Activated CD4-positive, alpha-beta T cell treated with anti-CD3 and anti-CD28 coated beads, Interleukin-10, Interleukin-2, amounts not matched to agents 100 ng/mL and 50 ng/mL, durations not matched to agents 16 hours and 8 hours (primary cell): ENCODE results near the gene ATP2B2.

ENCODE experiments used
- DNase-seq: peaks from one replicate; pipeline ENCODE4 v3.0.0-alpha.2; 2020

Gene ATP2B2

DNA sequence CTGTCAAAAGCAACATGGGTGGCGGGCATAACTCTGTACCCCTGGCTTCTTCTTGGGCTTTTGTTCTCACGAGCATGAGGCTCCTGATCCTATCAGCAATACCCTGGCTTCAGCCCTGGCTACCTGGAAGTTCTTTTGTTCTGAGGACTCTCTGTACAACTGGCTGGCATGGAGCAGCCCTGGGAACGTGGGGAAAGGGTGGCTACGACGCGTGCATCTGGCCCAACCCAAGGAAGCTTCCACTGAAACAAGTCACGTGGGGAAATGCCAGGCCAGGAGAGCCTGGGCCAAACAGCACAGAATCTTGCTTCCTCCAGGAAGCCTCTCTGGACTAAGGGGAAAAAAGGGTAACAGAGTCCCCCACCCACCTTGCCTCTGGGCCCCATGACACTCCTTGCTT, 22.7 kb upstream of the ATP2B2 start:
- DNase-seq: no peak

DNA sequence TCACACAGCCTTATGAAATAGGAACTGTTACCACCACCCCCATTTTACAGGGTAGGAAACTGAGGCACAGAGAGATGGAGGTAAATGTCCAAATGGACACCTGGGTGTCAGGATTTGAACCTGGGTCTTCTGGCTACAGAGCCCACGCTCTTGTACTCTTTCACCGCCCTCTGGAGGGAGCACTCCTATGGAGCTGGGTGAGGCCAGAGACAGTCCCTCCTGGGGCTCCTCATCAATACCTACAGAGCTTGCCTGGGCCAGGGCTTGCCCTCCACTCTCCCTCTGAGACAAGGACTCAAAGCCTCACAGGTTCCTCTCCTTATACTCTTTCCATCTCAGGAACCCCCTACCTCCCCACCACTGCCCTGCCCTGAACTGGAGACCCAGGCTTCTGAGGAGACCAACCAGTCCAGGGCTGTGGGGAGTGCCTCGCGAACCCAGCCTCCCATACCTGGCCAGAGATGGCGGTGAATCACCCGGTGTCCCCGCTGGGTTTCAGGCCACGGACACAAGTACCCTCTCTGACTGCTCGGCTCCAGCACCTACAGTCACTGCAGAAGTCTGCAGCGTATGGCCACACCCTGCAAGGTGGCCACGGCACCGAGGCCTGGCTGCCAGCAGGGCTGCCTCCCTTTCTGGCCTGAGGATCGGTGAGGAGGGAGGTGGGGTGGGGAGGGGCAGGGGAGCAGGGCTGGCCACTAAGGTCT, 22.1 kb upstream of the ATP2B2 start:
- DNase-seq: no peak

DNA sequence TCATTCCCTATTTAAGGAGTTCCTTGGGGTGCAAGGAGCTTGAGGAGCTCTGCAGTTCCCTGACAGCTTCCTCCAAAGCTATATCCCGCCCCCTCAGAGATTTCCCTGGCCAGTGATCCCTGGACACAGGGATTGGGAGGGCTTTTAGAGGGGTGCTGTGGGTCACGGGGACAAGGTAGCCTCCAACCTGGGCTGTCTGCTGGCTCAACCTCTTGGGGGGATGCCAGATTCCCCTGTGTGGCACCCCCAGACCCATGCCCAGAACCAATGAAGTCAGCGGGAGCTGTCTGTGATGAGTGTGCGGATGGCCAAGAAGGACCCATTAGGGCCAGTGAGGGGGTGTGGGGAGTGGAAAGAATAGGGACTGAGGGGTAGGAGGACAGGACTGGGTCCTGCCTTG, 21.0 kb upstream of the ATP2B2 start:
- DNase-seq: no peak

DNA sequence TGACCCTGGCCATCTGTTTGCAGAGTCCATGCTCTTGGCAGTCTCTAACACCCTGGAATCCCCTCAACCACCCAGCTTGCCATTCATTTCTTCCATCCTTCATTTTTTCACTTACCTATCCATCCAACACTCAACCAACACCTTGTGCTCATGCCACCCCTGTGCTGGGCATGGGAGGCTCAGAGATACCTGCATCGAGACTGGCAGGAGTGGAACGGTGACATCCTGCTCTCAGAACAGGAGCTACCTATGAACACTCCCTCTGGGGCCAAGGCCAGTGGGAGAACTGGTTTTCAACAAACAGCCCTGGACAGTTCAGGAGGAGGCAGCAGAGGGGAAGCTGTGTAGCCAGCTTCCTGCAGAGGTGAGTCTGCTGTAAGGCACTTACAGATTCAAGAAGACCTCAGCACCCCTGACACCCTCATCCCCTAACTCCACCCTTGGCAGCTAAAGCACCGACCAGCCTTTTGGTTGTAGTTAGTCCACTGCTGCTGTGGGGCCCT, 19.5 kb upstream of the ATP2B2 start:
- no peak for DNase-seq

DNA sequence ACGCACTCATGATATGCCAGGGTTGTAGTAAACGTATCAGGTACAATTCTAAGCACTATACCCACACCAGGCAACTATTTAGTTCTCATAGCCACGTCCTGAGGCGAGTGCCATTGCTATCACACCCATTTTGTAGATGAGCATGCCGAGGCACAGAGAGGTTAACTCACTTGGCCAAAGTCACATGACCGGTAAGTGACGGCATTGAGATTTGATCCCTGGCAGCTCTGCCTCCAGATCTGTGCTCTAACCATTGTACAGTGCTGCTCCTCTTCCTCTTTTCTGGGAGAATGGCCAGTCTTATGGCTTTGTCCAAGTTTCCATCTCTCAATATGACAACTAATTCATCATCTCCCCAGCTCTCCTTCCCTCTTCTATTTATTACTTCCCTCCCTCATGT, 18.9 kb upstream of the ATP2B2 start:
- DNase-seq: no peak

DNA sequence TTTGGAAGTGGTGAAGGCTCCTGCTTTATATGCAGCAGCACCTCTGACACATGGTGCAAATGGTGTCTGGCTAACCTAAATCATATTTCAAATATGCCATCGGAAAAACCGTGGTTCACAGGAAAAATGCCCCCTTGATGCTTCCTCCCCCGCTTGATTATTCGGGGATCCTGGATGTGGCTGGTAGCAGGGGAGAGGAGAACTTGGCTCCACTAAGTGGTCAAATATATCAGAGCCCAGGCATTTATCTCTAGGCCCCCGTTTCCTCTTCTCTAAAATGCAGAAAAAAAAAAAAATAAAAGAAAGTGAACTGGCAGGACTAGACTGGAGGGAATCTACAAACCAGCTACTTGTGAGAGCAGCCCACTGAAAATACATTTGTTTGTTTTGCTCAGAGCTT, 18.2 kb upstream of the ATP2B2 start:
- DNase-seq: no peak

DNA sequence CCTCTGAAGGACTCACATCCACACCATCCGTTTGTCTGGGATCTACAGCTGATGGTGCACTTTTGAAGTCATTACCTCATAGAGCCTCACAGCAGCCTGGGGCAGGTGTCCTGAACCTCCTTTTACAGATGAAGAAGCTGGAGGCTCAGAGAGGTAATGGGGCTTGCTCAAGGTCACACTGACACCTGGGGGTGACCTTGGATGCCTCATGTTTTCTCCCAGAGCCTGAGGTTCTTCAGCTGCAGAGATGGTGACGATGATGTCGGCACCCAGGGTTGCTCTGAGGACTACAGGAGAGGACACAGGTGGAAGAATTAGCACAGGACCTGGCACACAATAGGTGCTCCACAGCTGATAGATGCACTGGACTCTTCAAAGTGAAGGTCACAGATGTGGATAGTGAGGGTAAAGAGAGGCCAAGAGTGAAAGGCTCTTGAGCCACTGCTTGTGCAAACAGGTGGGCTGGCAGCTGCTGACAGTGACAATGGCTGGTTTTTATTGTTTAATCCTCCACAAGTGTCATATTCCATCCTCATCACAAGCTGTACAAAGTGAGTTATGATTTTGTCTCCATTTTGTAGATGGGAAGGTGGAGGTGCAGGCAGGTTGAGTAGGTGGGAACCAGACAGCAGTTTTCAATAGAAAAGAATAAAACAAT, 17.4 kb upstream of the ATP2B2 start:
- DNase-seq: no peak

DNA sequence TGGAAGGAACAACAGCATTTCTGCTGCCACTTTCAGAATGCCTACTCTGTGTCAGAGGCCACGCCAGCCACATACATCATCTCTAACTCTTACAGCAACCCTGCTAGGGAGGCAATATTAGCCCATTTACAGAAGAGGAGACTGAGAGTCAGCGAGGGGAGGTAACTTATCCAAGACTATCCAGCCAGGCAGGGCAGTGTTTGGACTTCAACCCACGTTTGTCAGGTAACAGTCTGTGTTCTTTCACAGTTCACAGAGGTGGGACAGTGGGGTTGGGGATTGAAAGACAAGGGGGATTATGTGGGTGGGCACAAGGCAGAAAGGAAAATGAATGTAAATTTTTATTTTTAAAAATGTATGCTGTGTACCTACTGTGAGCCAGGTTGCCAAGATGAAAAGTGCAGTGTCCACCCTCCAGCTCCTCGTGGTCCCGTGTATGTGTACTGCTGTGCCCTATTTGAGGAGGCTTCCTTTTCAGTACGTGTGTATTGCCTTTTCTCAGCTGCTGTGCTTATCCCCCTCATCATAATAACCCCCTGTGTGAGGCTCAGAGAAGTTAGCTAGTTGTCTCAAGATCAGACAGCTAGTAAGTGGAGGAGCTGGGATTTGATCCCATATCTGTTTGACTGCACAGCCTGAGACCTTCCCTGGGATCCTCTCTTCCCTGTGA, 16.5 kb upstream of the ATP2B2 start:
- DNase-seq: no peak

DNA sequence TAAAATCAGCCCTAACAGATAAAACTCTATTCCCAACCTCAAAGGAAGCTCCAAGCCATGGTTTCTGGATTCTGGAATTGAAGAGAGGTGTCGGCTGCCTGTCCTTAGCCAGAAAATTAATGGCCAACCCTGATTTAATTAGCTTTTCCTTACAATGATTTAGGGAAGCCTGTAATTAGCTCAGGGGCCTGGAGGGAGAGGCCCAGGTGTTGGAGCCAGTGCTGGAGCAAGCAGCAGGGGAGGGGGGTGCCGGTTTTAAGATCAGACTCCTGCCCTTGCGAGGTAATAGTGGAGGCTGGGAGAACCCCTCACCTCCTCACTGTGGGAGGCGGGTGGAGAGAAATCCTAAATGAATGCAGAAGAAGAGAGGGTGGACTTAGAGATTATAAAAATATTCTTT, 14.7 kb upstream of the ATP2B2 start:
- DNase-seq: no peak

DNA sequence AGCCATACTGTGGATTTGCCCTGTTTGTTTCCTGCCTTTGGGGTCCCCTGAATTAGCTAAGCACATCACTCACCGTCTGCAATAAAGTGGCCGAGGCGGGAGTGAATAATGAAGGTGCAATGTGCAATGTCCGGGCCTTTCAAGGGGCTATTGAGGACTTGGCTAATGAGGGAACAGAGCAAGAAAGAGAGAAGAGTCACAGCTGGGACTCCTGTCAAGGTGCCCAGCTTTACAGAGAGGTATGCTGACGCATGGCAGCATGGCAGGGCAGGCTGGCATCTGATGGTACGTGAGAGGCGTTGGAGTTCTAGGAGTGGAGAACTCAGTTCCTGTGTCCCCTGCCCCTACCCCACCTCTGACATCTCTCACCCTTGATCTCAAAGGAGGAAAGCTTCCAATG, 13.8 kb upstream of the ATP2B2 start:
- DNase-seq: no peak

DNA sequence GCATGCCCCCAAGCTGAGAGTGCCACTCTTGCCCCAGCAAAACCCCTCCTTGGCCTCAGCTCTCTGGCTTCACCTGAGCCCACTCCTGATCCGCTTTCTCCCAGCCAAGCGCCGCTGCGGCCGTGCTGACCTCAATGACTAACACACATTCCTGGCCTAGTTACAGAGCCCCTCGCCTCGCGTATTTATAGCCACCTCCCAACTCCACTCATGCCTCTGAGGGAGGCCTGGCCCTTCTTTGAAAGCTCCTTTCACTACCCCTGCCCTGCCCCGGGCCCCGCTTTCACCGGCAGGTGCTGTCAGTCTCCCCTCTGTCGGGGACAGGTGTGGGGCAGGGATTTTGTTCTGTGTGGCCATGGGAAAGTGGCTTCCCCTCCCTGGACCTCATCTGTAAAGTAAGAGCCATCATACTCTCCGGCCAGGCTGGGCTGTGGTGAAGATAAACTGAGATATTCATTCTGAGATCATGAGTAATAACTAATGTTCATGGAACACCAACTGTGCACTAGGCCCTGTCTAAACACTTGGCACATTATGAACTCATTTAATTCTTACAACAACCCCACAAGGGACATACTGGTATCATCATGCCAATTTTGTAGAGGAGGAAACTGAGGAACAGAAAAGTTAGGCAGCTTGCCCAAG, 13.2 kb upstream of the ATP2B2 start:
- peak; percentile 5 for DNase-seq

DNA sequence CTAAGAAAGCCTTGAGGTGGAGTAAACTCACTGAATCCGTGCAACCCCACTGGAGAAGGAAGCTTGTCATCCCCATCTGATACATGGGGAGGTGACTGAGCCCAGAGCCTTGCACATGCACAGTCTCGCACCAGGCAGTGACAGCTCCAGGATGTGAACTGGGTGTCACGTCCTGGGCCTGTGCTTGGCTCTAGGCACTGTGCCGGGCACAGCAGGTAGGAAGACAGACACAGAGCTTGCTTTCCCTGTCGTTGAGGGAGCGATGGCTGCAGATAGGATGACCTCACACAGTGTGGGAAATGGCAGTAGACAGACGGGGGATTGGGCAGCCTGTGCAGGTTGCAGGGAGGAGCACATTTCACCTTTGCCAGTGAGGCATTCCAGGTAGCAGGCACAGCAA, 12.2 kb upstream of the ATP2B2 start:
- no peak for DNase-seq

DNA sequence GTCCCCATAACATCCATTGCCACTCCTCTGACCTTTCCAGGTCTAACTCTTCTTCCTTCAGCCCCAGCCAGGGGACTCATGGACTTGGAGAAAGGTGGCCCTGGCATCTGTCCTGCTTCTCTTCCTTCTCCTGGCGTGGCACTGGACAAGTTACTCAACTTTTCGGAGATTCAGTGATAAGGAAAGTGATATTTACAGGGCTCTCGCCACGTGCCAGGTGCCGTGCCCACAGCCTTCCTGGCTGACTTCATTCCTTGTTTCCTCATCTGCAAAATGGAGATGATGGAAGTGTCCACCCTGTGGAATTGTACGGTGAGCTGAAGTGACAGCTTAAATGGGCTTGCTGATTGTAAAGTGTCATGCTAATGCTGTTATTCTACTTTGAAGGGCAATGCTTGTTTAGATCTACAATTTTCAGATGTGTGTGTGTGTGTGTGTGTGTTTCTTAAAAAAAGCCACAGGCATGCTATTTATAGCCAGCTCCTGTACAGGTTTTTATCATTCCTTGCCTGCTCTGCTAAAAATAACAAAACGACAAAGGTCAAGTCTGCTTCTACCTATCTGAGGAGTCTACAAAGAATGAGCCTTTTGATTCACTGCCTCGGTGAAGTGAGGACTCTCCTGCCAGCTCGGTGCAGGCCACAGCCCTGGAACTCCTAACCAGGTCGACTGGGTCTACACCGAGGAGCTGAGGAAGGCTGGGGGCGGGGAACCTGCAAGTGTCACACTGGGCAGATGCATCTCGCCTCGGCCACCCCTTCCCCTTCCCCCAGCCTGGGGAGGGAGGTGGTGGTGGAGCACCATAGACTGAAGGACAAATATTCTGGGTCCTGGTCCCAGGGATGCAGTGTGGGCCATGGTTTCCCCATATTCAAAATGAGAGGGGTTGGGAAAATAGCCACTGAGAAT, 11.4 kb upstream of the ATP2B2 start:
- DNase-seq: no peak

DNA sequence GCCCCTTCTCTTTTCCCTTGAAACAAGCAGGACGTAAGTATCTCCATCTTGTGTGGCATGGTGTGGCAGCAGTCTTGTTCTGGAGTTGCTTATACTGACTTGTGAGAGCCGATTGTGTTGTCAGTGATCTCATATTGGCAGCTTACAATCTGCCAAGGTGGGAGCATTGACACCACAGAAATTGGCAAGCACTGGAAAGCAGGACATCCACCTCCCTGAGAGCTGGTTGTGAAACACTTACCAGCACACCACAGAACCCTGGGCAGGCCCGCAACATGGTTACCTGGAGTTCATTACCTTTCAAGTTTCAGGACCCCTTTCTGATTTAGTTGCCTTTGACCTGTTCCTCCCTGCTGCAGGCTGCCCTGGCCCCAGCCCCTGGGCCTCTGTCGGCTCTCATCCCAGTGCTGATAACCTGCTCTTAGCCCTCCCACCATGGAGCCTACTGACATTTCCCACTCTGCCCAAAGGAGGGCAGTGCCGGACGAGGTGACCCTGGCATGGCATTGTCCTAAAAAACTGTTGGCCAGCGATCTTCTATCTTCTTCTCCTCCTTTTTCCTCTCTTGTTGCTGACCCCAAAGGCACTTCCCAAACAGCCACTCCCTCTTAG, 10.6 kb upstream of the ATP2B2 start:
- DNase-seq: no peak

DNA sequence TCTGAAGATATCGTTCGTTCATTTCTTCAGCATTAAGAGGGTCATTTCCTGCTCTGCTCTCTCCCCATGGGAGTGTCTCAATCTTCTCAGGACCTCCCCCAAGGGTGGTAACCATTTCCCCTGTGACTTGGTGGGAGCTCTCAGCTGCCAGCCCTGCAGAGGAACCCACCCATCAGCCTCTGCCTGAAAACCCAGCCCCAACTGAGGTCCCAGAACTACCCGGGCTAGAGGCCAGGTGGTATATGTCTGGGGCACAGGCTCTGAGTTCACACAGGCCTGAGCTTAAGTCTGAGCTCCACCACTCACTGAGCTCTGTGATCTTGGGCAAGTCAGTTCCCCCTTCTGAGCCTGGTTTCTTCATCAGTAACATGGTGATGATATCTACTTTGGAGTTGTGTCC, 10.0 kb upstream of the ATP2B2 start:
- no peak for DNase-seq

DNA sequence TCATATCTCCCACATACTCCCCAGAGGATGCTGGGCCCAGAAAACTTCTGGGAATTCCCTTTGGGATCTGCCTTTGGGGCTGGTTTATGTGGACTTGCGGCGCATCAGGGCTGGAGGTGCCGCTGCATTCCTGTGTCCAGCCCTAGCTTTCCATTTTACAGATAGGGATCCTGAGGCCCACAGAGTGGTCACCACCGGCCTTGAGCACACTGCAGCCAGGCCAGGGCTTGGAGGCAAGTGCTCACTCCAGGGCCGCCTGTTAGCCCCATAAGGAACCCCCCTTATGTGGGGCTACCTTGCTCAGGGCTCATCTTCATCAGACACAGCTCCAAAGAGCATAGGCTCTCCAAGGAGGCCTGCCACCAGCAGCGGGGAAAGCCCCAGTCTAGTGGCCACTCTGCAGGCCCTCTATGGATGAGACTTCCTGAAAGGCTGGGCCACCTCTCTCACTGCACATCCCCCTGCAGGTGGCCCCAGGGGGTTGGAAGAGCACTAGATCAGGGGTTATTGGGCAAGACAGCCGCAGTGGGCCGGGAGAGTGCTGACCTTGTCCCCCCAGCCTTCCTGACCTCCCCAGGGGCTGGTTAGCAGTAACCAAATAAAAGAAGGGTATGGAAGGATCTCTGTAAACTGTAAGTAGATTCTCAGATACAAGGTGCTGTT, 9.2 kb upstream of the ATP2B2 start:
- no peak for DNase-seq

DNA sequence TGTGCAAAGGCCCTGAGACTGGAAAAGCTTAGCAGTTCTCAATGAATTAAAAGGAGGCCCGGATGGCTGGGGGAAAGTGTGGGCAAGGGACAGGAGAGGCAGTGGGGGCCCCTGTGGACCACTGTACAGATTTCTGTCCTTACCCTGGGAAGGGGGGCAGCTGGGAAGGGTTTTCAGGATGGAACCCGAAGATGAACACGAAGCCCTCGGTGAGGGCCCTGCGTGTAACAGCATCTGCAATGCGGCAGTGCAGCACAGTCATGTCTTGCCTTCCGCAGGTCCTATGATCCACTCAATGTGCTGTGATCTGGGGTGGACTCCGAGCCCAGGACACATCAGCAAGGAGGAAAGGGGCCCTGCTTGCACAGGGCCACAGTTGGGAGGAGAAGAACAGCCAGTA, 7.9 kb upstream of the ATP2B2 start:
- no peak for DNase-seq

DNA sequence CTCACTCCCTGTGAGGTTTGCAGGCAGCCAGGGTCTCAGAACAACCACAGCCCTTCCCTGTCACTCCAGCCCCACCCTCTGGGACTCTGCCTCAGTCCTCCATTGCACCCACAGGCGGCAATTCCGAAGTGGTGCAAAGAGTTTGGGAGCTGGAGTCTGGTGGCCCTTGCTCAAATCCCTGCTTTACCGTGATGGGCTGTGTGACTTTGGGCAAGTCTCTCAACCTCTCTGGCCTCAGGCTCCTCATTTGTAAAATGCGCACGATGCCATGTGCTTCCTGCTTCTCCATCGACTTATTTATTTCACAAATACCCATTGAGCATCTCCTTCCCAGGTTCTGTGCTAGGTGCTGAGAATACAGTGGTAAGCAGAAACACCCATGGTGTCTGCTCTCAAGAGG, 7.3 kb upstream of the ATP2B2 start:
- DNase-seq: no peak

DNA sequence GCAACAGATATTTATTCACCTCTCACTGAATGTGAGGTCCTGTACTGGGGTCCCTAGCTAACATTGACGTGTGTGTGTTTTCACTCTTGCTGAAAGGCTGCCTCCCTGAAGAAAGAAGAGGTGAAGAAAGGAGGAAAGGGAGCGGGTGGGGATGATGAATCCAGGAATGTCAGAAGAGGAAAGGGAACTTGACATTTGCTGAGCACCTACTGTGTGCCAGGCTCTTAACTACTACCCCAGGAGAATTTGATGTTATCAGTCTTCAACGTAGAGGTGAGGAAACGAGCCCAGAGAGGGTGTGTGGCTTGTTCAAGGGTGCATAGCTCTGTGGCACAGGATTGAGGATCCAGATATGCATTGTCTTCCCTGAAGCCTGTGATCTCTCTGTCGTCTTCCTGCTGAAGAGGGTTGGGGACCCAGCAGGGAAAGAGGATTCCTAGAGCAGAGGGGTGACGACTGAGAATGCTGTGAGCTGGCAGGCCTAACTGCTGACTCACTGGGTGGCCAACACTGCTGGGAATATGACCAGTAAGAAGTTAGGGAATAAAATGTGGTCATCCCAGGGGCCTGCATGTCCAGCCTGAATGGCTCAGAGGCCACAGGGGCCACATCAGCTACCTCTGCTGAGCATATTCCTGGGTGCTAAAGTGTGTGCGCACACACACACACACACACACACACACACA, 6.6 kb upstream of the ATP2B2 start:
- DNase-seq: no peak

DNA sequence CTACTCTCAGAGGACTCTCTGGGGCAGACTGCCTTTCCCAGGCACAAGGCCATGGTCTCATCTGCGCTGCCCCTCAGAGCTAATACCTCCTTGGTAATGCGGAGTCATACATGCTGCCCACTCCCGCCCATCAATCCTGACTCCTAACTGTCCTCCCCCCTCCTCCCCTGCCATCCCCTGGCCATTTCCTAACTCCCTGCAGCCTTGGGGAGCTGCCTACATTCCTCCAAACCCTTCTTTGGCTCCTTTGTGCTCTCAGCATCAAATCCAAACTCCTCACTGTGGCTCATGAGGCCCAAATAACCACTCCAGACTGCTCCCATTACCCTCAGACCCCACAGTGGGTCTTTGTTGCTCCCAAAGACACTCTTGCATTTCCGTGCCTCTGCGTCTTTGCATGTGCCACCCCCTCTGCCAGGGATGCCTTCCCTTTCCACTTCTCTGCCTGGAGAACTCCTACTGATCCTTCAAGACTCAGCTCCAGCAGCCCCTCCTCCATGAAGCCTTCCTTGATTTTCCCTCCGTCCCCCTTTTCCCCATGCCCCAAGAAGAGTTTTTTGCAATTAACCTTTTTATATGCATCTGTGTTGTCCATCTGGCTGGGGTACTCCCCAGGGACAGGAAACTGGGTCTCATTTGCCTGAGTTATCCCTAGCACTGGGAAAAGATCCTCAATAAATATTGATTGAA, 5.5 kb upstream of the ATP2B2 start:
- DNase-seq: no peak
